HepG2 (cell line): ENCODE results near the gene EGLN2. TPM values are rescaled to one million over a fixed set of nuclear protein-coding genes. Genes with fewer than 3 reads are reported as not detected.
A peak's percentile ranks its signal among the peaks of the same experiment; 100 is the strongest.

ENCODE experiments used
- AKNA ChIP-seq: sonication (generic); formaldehyde crosslinking; IDR thresholded peaks from 2 replicates; pipeline ENCODE4 v1.4.0; 2020; ENCODE audit warnings: missing genetic modification reagents, borderline replicate concordance
- ATF7-NPFF ChIP-seq: sonication (generic); formaldehyde crosslinking; IDR thresholded peaks from 2 replicates; pipeline ENCODE4 v1.8.1; 2023; ENCODE audit warnings: mild to moderate bottlenecking, low read depth, missing genetic modification reagents, moderate library complexity
- CHD4 ChIP-seq: fragments of 200-600 bp; sonication (generic); IDR thresholded peaks from 2 replicates; pipeline ENCODE4 v1.7.0; 2017; ENCODE audit warnings: mild to moderate bottlenecking, low read length, borderline replicate concordance
- KDM5A ChIP-seq: fragments of 200-600 bp; sonication (generic); IDR thresholded peaks from 2 replicates; pipeline ENCODE4 v1.7.0; 2018; ENCODE audit warnings: antibody characterized with exemption, mild to moderate bottlenecking, low read length, borderline replicate concordance
- MED1 ChIP-seq: sonication (generic); formaldehyde crosslinking; IDR thresholded peaks from 2 replicates; pipeline ENCODE4 v1.4.0; 2020; ENCODE audit warnings: missing genetic modification reagents
- MIER2 ChIP-seq: IDR thresholded peaks from 2 replicates; pipeline ENCODE4 v1.6.1; 2016; ENCODE audit warnings: missing biosample characterization, missing genetic modification reagents
- NFAT5 ChIP-seq: sonication (generic); formaldehyde crosslinking; IDR thresholded peaks from 2 replicates; pipeline ENCODE4 v1.4.0; 2020; ENCODE audit warnings: missing genetic modification reagents
- TBP ChIP-seq: sonication (generic); formaldehyde crosslinking; IDR thresholded peaks from 2 replicates; pipeline ENCODE4 v1.5.0; 2020; ENCODE audit warnings: missing genetic modification reagents
- ZFY ChIP-seq: sonication (generic); formaldehyde crosslinking; IDR thresholded peaks from 2 replicates; pipeline ENCODE4 v1.4.0; 2020; ENCODE audit warnings: missing genetic modification reagents
- ZGPAT ChIP-seq: IDR thresholded peaks from 2 replicates; pipeline ENCODE4 v1.6.1; 2016; ENCODE audit warnings: mild to moderate bottlenecking
- ZNF274 ChIP-seq: sonication (generic); formaldehyde crosslinking; IDR thresholded peaks from 2 replicates; pipeline ENCODE4 v1.5.1; 2020; ENCODE audit warnings: mild to moderate bottlenecking, missing genetic modification reagents
- ZNF335 ChIP-seq: sonication (generic); formaldehyde crosslinking; IDR thresholded peaks from 2 replicates; pipeline ENCODE4 v1.4.0; 2020; ENCODE audit warnings: missing genetic modification reagents
- ZNF615 ChIP-seq: sonication (generic); formaldehyde crosslinking; IDR thresholded peaks from 2 replicates; pipeline ENCODE4 v1.5.0; 2020; ENCODE audit warnings: mild to moderate bottlenecking, missing genetic modification reagents, borderline replicate concordance
- ZNF704 ChIP-seq: sonication (generic); formaldehyde crosslinking; IDR thresholded peaks from 2 replicates; pipeline ENCODE4 v1.8.1; 2023; ENCODE audit warnings: mild to moderate bottlenecking, inconsistent platforms, moderate library complexity, missing genetic modification reagents, borderline replicate concordance
- ZNF766 ChIP-seq: sonication (generic); formaldehyde crosslinking; IDR thresholded peaks from 2 replicates; pipeline ENCODE4 v1.5.0; 2020; ENCODE audit warnings: missing genetic modification reagents, borderline replicate concordance
- ZNF781 ChIP-seq: sonication (generic); formaldehyde crosslinking; IDR thresholded peaks from 2 replicates; pipeline ENCODE4 v1.5.1; 2020; ENCODE audit warnings: borderline replicate concordance, mild to moderate bottlenecking, missing genetic modification reagents; ENCODE audit errors: not compliant biosample characterization
- polyA plus RNA-seq, 8 experiments: library from polyadenylated mRNA; depleted of rRNA in 3 of 8; stranded (reverse) in 7 of 8; unstranded in 1 of 8; fragments of >200 nt; fragmentation: Illumina TruSeq in 4 of 8; extraction: Trizol in 4 of 8; gene quantifications; 2 replicates each; pipeline versions ENCODE4 v1.2.1 to v1.2.3, GENCODE V29; 2011 to 2016; ENCODE audit warnings: low read depth in 4 of 8, missing spikeins in 1 of 8, mixed read lengths in 1 of 8; ENCODE audit not compliant: insufficient read depth in 1 of 8
- total RNA-seq, 5 experiments: library from RNA; depleted of rRNA; stranded (reverse); fragments of >200 nt; fragmentation: Illumina TruSeq; extraction: Trizol; gene quantifications; 2 replicates each; pipeline ENCODE4 v1.2.3, GENCODE V29; 2016; ENCODE audit warnings: low read depth in 1 of 5

EGLN2 gene
- total and polyA plus RNA-seq, 2 of the 13 experiments (the other 11 are each of a cell fraction or from before 2014, with no cell fraction given), result 16.5 to 40.8 TPM

GRCh38 chr19:40750058-40750873 is 48.7 kb upstream of the EGLN2 start, which contains the start of gene ACTMAP (continued):
- TF ChIP-seq ZNF274 (CRISPR knock-in tag) (no peak), ZNF615 (CRISPR knock-in tag) (no peak), ZNF335 (CRISPR knock-in tag) (no peak), ZNF704 (CRISPR knock-in tag) (no peak), ZNF781 (CRISPR knock-in tag) (no peak), MED1 (CRISPR knock-in tag) (no peak; the same call in 1 of the 2 replicates), ZFY (CRISPR knock-in tag) (0 out of 2 replicates have a peak, but pooled peaks have one; percentile 37), NFAT5 (no peak), MIER2 (CRISPR knock-in tag) (no peak; the same call in 1 of the 2 replicates), ATF7-NPFF (no peak), ZGPAT (peak; percentile 19; the same call in 1 of the 2 replicates), ZNF766 (CRISPR knock-in tag) (no peak), TBP (CRISPR knock-in tag) (no peak), AKNA (CRISPR knock-in tag) (no peak), CHD4 (no peak), KDM5A (no peak)
